Effector CD4-positive, alpha-beta T cell (primary cell): ENCODE data around the gene STX8.
A peak's percentile ranks its signal among the peaks of the same experiment; 100 is the strongest.

ENCODE experiments used
- DNase-seq: peaks from one replicate; pipeline ENCODE4 v3.0.0-alpha.2; 2020

The STX8 gene

DNA sequence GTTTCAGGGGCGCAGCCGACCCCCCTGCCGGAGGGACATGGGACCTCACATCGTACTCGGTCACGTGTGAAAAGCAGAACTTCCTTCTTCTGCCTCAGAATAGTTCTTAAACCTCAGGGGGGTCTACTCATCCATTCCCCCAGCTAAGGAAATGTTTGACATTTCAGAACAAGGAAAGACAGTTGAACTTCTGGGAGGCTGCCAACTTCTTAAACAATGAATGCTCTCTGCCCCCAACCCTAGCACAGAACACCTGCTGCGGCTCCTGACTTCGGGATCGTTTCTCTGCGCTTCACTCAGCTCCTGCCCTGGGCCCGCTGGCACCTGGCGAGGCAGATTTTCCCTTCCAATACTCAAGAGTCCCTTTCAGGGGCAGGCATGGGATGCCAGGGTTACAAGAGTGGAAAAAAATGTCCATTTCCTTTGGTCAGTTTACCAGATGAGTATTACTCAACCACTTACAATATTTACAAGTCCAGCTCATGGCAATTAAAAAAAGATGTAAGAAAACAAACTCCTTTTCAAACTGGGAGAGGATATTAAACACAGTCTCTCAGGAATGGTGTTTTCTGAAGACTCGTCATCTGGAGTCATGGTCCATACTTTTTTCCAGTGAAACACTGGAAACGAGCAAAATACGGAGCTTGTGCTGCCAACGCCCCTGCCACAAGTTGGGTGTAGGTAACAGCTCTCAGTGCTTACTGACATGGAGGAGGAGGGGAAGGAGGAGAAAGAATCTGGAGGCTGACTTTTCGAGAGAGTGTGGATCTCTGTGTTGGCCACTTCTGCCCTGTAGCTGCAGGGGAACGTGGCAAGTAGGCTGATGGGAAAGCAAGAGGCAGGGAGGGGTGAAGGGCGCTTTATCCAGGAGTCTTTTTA, 318.6 kb downstream of the STX8 start:
- no peak for DNase-seq

DNA sequence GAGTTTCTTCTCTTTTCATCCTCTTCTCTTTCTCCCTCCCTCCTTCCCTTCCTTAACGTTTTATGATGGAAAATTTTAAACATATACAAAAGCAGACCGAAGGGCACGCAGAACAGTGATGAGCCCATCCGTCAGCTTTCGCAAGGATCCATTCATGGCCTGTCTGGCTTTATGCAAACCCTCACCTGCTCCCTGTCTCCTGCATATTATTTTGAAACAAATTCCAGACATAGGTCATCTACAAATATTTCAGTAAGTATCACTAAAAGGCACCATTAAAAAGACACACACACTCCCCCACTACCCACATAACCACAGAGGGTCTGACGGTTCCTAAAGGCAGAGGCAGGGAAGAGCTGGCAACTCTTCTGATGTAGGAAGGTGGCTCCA, 319.3 kb downstream of the STX8 start:
- DNase-seq: no peak

DNA sequence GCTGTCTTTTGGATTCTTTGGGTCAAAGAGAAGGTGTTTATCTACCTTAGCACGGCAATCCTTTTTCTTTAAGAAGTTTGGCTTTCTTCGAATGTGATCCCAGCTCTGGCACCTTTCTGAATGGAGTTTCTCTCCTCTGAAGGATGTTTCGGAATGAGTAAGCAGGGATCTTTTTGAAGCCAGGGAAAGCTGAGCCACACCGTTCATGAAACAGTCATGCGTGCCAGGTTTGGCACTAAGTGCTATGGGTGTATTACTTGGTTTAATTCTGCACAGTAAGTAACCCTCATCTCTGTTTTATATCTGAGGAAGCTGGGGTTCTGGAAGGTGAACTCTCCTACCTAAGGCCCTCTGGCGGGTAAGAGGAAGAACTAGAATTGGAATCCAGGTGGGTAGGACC, 319.8 kb downstream of the STX8 start:
- no peak for DNase-seq

- DNase-seq: no peak
Observed at GRCh38 chr17:9254841-9255240, 320.8 kb downstream of the STX8 start.

DNA sequence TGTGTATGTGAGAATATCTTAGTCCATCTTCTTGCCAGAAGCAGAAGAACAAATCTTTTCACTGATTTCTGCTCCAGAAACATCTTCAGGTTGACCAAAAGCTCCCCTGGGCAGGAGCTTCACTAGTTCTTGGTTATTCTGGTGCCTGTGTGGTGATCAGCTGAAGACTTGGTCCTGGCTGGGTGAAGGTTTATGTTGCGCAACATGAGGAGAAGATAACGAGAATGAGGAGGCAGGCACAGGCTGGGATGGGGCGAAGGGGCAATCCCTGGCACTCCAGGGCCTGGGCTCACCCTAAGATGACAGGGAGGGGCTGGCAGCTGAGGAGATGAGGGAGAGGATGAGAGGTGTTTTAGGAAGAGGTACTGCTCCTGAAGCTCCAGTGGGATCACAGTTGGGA, 322.3 kb downstream of the STX8 start:
- no peak for DNase-seq

DNA sequence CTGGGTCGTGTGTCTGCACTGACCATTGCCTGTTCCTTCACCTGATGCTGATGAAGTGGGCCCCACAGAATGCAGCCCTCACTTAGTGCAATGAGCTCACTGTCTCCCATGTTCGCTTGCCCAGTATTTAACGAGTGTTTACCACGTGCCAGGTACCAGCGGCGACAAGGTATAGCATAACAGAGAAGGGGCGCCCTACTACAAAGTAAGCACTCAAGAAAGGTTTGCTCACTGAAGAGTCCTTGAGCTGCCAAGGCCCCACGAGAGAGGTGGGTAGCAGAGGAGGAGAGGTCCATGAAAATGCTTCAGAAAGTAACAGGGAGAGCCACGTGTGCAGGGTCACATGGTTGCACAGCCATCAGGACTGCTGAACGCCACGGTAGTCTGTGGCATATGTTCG, 324.3 kb downstream of the STX8 start:
- DNase-seq: no peak

DNA sequence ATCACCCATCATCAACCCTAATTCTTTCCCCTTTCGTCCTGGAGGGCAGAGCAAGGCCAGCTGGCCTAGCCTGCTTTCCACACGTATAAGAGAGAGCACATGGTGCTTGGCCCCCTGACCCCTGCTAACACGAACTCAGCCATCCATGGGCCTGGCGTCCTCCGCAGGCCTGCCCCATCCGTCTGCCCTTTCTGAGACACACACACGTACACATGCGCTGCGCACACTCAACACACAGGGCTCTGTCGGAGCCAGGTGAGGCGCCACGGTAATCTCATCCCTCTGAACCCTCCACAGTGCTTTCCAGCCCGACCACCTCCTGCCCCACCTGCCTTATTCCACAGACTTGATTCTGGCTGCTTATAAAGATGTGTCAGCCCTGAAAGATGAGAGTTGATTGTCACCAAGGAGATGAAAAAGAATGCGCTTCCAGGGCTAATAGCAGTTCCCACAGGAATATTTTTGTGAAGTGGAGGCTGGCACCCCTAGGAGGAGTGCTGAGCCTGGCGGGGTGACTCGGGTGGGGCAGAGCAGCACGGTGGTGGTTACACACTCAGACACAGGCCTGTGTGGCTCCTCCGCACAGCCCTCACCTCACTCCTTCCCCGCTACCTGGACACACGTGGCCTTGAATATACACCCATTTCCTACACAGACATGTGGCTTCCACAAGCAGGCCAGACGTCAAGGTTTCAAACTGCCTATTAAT, 326.2 kb downstream of the STX8 start:
- DNase-seq: no peak

- no peak for DNase-seq
Observed at GRCh38 chr17:9247401-9247938, 328.1 kb downstream of the STX8 start.

GRCh38 chr17:9244066-9245052, 331.3 kb downstream of the STX8 start:
- DNase-seq: no peak

GRCh38 chr17:9242983-9243382, 332.6 kb downstream of the STX8 start:
- DNase-seq: no peak

GRCh38 chr17:9242497-9242881, 333.1 kb downstream of the STX8 start:
- DNase-seq: no peak

DNA sequence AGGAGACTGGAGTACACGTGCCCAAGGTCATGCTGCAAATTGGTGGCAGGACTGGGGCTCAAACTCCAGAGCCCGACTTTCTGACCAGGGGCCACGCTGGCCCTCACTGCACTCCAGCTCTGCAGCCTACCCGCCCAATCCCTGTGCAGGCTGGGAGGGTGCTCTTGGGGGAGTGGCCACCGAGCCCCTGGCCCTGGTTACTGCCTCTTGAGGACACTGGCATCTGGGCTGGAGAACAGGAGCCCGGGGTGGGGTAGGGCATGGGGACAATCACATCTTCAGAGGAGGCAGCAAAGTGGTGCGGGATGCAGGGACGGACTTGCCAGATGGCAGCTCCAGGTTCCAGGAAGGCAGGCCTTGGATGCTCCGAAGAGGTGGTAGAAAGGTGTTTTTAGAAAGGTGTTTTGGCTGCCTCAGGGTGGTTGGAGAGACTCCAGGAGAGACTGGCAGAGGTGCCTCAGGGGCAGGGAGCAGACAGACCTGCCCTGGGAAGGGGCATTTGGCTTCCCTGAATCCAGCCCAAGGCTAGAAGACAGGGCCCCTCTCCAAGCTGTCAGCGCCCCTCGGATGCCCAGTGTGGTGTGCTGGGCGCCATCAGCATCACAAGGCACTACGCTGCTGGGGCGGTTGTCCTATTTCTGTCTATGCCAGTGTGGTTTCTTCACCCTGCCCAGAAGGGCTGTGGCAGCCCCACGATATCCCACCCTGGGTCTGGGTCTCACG, 333.7 kb downstream of the STX8 start:
- no peak for DNase-seq

DNA sequence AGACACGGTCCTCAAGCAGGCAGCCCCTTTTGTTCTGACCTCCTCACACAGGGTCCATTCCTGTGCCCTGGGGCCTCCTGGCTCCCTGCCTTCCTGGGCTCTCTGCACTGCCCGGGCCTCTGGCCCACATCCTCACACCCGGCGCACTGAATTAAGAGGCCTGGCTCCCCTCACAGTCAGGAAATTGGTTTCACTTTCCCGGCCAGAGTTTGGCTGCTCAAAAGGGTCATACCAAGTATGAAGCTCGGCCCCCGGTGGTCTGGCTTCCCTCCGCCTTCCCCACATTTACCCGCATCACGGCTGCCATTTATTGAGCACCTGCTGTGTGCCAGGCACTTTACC, 334.3 kb downstream of the STX8 start:
- no peak for DNase-seq

- DNase-seq: no peak
Observed at GRCh38 chr17:9240659-9241370, 334.8 kb downstream of the STX8 start.

- DNase-seq: peak; percentile 51
Observed at GRCh38 chr17:9239793-9240658, 335.6 kb downstream of the STX8 start.

DNA sequence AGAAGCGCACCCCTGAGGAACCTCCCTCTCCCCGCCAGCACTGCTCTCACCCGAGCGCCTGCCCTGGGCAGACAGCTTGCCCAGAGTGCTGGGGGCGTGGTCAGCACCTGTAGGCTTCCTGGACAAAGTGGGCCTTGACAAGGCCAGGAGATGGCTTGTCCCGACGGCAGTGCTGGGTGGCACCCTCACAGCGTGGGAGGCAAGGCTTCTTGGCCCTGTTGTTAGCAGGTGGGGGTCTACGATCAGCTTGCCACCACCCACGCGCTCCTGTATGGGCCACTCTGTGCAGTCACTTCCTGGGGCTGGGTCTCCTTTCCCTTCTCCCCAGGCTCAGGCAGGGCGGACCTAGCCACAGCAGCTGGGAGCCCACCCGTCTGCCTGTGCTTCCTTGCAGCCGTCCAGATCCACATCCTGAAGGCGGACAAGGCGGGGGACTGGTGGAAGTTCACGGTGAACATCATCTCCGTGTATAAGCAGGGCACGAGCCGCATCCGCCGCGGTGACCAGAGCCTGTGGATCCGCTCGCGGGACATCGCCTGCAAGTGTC, 336.3 kb downstream of the STX8 start:
- no peak for DNase-seq

DNA sequence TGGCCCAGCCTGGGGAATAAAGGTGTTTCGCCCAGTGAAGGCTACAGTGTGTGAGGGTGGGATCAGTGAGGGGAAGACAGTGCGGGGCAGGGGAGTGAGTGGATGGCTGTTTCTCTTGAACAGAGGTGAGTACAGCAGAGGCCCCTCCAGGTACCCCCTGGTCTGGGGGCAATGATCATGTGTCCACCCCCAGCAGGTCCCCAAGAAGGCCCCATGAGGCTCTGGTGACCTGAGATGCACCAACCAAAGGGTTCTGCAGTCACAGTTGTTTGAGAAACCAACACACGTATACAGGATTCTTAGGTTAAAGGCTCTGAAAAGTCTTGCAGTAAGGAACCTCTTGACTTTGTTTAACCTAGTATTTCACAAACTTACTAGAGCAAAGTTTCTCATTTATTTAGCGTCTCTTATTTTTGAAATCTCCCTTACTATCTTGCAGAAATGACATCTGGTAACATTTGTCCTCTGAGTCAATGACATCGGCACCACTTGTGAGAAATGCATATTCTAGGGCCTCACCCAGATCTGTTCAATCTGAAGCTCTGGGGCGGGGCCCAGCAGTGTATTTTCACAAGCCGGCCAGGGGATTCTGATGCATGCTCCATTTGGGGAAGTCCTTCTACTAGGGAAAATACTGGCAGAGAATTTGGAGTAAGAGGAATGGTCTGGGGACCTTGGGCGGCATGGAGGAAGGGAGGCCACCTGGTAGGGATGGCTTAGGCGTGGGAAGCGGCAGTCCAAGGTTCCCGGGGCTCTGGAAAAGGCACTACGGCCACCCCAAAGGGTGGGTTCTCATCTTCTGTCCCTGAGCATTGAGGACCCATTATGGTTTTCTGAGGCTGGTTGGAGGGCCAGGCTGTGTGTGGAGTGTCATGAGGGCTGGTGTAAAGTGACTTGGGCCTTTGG, 337.0 kb downstream of the STX8 start:
- DNase-seq: no peak

GRCh38 chr17:9237661-9238301, 337.8 kb downstream of the STX8 start:
- no peak for DNase-seq

GRCh38 chr17:9237053-9237410, 338.6 kb downstream of the STX8 start:
- DNase-seq: no peak
